Vagina (tissue), 2 donors: ENCODE data around the gene MPC1L. TPM values are rescaled to one million over a fixed set of nuclear protein-coding genes. Genes with fewer than 3 reads are reported as not detected.

Experiments used
- DNase-seq, 2 donors: peaks; one replicate each; pipeline ENCODE4 v3.0.0-alpha.2; 2017; ENCODE audit errors: extremely low spot score in 2 of 2
- H3K27ac ChIP-seq: fragments of 200-600 bp; sonication (generic); one replicate; pipeline ENCODE4 v1.5.1; 2019
- H3K27me3 ChIP-seq: fragments of 200-600 bp; sonication (generic); one replicate; pipeline ENCODE4 v1.5.1; 2019
- H3K36me3 ChIP-seq, 2 donors: fragments of 200-600 bp; sonication (generic); one replicate each; pipeline ENCODE4 v1.5.1; 2017 to 2019
- H3K4me1 ChIP-seq: fragments of 200-600 bp; sonication (generic); one replicate; pipeline ENCODE4 v1.5.1; 2019
- H3K4me3 ChIP-seq, 2 donors: fragments of 200-600 bp; sonication (generic); 1 replicate in 1 of 2; 2 replicates in 1 of 2; pipeline ENCODE4 v1.5.1; 2016 to 2019
- H3K9me3 ChIP-seq: fragments of 200-600 bp; sonication (generic); one replicate; pipeline ENCODE4 v1.5.1; 2019
- CTCF ChIP-seq, 3 experiments: fragments of 450-650 bp in 2 of 3; fragments of 200-600 bp in 1 of 3; sonication (generic) in 1 of 3; IDR thresholded peaks; one replicate each; pipeline ENCODE4 v1.5.1; 2017 to 2019; ENCODE audit warnings: antibody characterized with exemption in 3 of 3, mild to moderate bottlenecking in 2 of 3, moderate library complexity in 2 of 3
- POLR2A ChIP-seq, 2 donors: fragments of 450-650 bp; IDR thresholded peaks; one replicate each; pipeline ENCODE4 v1.6.1; 2017; ENCODE audit warnings: antibody characterized with exemption in 2 of 2, mild to moderate bottlenecking in 2 of 2, moderate library complexity in 2 of 2
- POLR2AphosphoS5 ChIP-seq, 2 donors: sonication (generic); formaldehyde crosslinking; IDR thresholded peaks; one replicate each; pipeline ENCODE4 v1.9.0; 2017; ENCODE audit warnings: antibody characterized with exemption in 2 of 2, mild to moderate bottlenecking in 2 of 2, low read depth in 1 of 2; ENCODE audit not compliant: insufficient read depth in 1 of 2
- intact Hi-C: fragments of 100-400 bp; cut with DNase I; formaldehyde crosslinking; loops from one replicate; pipeline ENCODE4 v1.15.1; 2023
- total RNA-seq: library from RNA; depleted of rRNA; stranded (reverse); fragments of >200 nt; gene quantifications from one replicate; pipeline ENCODE4 v1.2.3, GENCODE V29; 2016

Gene MPC1L
- total RNA-seq, 1 donor from 2014 or later, result not detected

- no peak for DNase-seq
- TF ChIP-seq POLR2AphosphoS5 (IDR thresholded peaks at IDR 0.05; ENCODE audit: insufficient read depth in 1 of 2, low read depth in 1 of 2) (no peak), POLR2A (IDR thresholded peaks at IDR 0.05) (no peak), CTCF (IDR thresholded peaks at IDR 0.05) (no peak)
- Histone ChIP-seq H3K4me3 (no peak overlapping the region), H3K27me3 (no peaks in the 10 kb centered on the region), H3K9me3 (no peaks in the 10 kb centered on the region), H3K4me1 (no peaks in the 10 kb centered on the region), H3K36me3 (no peaks in the 10 kb centered on the region), H3K27ac (no peak overlapping the region)
- intact Hi-C loops, result no loop called here
Measured at GRCh38 chrX:40615976-40616375, 7.3 kb upstream of the MPC1L start.

GRCh38 chrX:40617566-40617965, 5.7 kb upstream of the MPC1L start:
- H3K27ac ChIP-seq, result no peak overlapping the region

GRCh38 chrX:40622479-40623138, 619 bp upstream of the MPC1L start:
- no peaks in the 10 kb centered on the region for H3K9me3 ChIP-seq
- DNase-seq, result no peak
- TF ChIP-seq POLR2AphosphoS5 (IDR thresholded peaks at IDR 0.05; ENCODE audit: insufficient read depth in 1 of 2, low read depth in 1 of 2) (no peak), POLR2A (IDR thresholded peaks at IDR 0.05) (no peak), CTCF (IDR thresholded peaks at IDR 0.05) (no peak)
- no peaks in the 10 kb centered on the region for H3K27me3 ChIP-seq
- H3K36me3 ChIP-seq, result peaks cover 0 to 8% of the 10 kb centered on the region in 2 donors
- H3K4me3 ChIP-seq, result no peak overlapping the region
- H3K27ac ChIP-seq, result no peak overlapping the region
- H3K4me1 ChIP-seq, result no peaks in the 10 kb centered on the region
- intact Hi-C loops, result no loop called here

More at GRCh38 chrX:40617566-40617965, 5.7 kb upstream of the MPC1L start:
- DNase-seq, result no peak
- no peaks in the 10 kb centered on the region for H3K9me3 ChIP-seq
- H3K4me3 ChIP-seq, result no peak overlapping the region
- no peaks in the 10 kb centered on the region for H3K27me3 ChIP-seq
- no peaks in the 10 kb centered on the region for H3K36me3 ChIP-seq
- H3K4me1 ChIP-seq, result no peaks in the 10 kb centered on the region
- TF ChIP-seq POLR2AphosphoS5 (IDR thresholded peaks at IDR 0.05; ENCODE audit: insufficient read depth in 1 of 2, low read depth in 1 of 2) (no peak), CTCF (IDR thresholded peaks at IDR 0.05) (no peak)
- intact Hi-C loops, result no loop called here

GRCh38 chrX:40623665-40624064, 437 bp downstream of the MPC1L start:
- Histone ChIP-seq H3K27me3 (no peaks in the 10 kb centered on the region), H3K4me1 (no peaks in the 10 kb centered on the region), H3K27ac (no peak overlapping the region), H3K36me3 (peaks cover 0 to 19% of the 10 kb centered on the region in 2 donors), H3K9me3 (no peaks in the 10 kb centered on the region), H3K4me3 (no peak overlapping the region)
- TF ChIP-seq CTCF (IDR thresholded peaks at IDR 0.05) (no peak), POLR2A (IDR thresholded peaks at IDR 0.05) (no peak), POLR2AphosphoS5 (IDR thresholded peaks at IDR 0.05; ENCODE audit: insufficient read depth in 1 of 2, low read depth in 1 of 2) (no peak)
- intact Hi-C loops, result no loop called here
- DNase-seq, result no peak

GRCh38 chrX:40625294-40625693, 2.1 kb downstream of the MPC1L start:
- no peak for TF ChIP-seq POLR2A (IDR thresholded peaks at IDR 0.05)
- no peak for TF ChIP-seq CTCF (IDR thresholded peaks at IDR 0.05)
- TF ChIP-seq POLR2AphosphoS5 (IDR thresholded peaks at IDR 0.05; ENCODE audit: insufficient read depth in 1 of 2, low read depth in 1 of 2), result no peak
- H3K4me3 ChIP-seq, result no peak overlapping the region
- H3K9me3 ChIP-seq, result no peaks in the 10 kb centered on the region
- H3K4me1 ChIP-seq, result no peaks in the 10 kb centered on the region
- peaks cover 0 to 35% of the 10 kb centered on the region in 2 donors for H3K36me3 ChIP-seq
- intact Hi-C loops, result no loop called here
- H3K27me3 ChIP-seq, result no peaks in the 10 kb centered on the region
- no peak for DNase-seq
- no peak overlapping the region for H3K27ac ChIP-seq
